ENCODE measurements around the gene PHACTR3.

DNA sequence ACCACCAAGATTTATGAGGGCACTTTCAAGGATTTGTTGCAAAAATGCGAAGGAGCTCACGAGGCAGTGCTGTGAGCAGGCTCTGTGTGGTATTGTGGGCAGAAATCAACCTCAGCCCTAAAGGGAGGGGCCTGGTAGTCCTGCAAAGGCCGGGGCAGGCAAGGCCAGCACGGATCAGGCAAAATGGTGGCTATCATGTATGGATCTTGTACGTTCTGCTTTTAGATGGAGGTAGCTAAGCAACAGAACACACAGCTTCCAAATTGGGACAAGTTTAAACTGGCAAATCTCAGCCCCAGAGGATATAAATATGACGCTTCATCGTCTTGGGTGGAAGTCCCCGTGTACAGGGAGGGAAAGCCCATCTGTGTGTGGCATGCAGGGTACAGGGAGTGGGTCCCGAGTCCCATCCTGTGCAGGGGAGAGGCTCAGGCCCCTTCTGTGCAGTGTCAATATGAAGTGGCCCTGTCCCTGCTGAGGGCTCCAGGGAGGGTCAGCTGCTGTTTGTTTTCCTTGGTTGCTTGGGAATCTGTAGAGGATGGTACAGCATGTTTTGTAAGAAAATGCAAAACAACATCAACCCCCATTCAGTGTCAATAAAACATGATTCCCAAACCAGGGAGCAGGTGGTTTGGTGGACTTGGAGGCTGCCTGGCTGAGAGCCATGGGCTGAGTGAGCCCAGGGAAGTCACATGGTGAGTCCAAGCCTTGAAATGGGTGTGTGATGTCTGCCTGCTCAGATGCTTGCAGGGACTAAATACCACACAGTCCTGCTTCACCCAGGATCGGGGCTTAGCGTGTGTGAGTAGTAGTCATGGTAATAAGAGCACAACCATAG lies 216.1 kb downstream of the PHACTR3 start:
- TF ChIP-seq CTCF (IDR thresholded peaks at IDR 0.05) (no peak), POLR2A (IDR thresholded peaks at IDR 0.05) (no peak)
